Measurements from ENCODE around the gene TDRD3. TPM values are rescaled to one million over a fixed set of nuclear protein-coding genes. Genes with fewer than 3 reads are reported as not detected.

The TDRD3 gene
- total RNA-seq, 2 donors from 2014 or later, result 18.8 to 39.2 TPM

GRCh38 chr13:60453490-60453889 lies 56.5 kb downstream of the TDRD3 start:
- H3K4me3 ChIP-seq, result no peak overlapping the region
- DNase-seq (ENCODE audit: low spot score) (no peak), ATAC-seq (ENCODE audit: insufficient number of reproducible peaks, low FRiP score, low read depth) (no peak)
- H3K4me1 ChIP-seq (ENCODE audit: control insufficient read depth in 1 of 2, low read depth in 2 of 2), result peaks cover 7 to 8% of the 10 kb centered on the region in 2 donors
- no peaks in the 10 kb centered on the region for H3K9me3 ChIP-seq
- no peaks in the 10 kb centered on the region for H3K27me3 ChIP-seq (replicated peaks; ENCODE audit: insufficient read depth)
- TF ChIP-seq, protein P1, sequence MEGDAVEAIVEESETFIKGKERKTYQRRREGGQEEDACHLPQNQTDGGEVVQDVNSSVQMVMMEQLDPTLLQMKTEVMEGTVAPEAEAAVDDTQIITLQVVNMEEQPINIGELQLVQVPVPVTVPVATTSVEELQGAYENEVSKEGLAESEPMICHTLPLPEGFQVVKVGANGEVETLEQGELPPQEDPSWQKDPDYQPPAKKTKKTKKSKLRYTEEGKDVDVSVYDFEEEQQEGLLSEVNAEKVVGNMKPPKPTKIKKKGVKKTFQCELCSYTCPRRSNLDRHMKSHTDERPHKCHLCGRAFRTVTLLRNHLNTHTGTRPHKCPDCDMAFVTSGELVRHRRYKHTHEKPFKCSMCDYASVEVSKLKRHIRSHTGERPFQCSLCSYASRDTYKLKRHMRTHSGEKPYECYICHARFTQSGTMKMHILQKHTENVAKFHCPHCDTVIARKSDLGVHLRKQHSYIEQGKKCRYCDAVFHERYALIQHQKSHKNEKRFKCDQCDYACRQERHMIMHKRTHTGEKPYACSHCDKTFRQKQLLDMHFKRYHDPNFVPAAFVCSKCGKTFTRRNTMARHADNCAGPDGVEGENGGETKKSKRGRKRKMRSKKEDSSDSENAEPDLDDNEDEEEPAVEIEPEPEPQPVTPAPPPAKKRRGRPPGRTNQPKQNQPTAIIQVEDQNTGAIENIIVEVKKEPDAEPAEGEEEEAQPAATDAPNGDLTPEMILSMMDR (IDR thresholded peaks at IDR 0.05), result no peak
- no peak overlapping the region for H3K27ac ChIP-seq
- no peaks in the 10 kb centered on the region for H3K36me3 ChIP-seq

DNA sequence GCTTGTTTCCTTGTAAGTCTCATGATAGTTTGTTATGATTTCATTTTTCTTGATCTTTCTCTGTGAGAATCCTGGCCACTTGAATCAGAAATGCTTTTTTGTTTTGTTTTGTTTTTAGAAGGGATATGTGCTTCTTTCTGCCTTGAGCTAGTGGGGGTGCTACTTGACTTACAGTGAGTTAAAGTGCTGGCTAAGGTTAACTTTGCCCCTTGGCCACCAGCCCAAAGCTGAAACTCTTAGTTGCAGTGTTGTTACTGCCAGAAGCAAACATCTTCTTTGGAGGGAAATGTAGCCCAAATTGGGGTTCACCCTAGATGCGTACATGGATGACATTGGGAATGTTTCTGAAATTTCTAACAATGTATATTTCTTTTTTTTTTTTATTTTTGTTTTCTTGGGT lies 57.4 kb downstream of the TDRD3 start:
- DNase-seq (ENCODE audit: low spot score) (no peak), ATAC-seq (ENCODE audit: insufficient number of reproducible peaks, low FRiP score, low read depth) (no peak)
- H3K27ac ChIP-seq, result no peak overlapping the region
- H3K4me3 ChIP-seq, result no peak overlapping the region
- H3K36me3 ChIP-seq, result no peaks in the 10 kb centered on the region
- TF ChIP-seq, protein P1 (IDR thresholded peaks at IDR 0.05), result no peak
- H3K27me3 ChIP-seq (replicated peaks; ENCODE audit: insufficient read depth), result no peaks in the 10 kb centered on the region
- peaks cover under 1% of the 10 kb centered on the region in 2 donors for H3K4me1 ChIP-seq (ENCODE audit: control insufficient read depth in 1 of 2, low read depth in 2 of 2)
- no peaks in the 10 kb centered on the region for H3K9me3 ChIP-seq

- ATAC-seq (ENCODE audit: insufficient number of reproducible peaks, low FRiP score, low read depth) (no peak), DNase-seq (ENCODE audit: low spot score) (no peak)
- TF ChIP-seq, protein P1 (IDR thresholded peaks at IDR 0.05), result no peak
- H3K4me3 ChIP-seq, result no peak overlapping the region
- H3K36me3 ChIP-seq, result peaks cover 5% of the 10 kb centered on the region
- H3K9me3 ChIP-seq, result no peaks in the 10 kb centered on the region
- H3K4me1 ChIP-seq (ENCODE audit: control insufficient read depth in 1 of 2, low read depth in 2 of 2), result no peaks in the 10 kb centered on the region
- H3K27ac ChIP-seq, result no peak overlapping the region
- H3K27me3 ChIP-seq (replicated peaks; ENCODE audit: insufficient read depth), result no peaks in the 10 kb centered on the region
Measured at GRCh38 chr13:60463787-60464186, 66.8 kb downstream of the TDRD3 start.

- TF ChIP-seq, protein P1 (IDR thresholded peaks at IDR 0.05), result no peak
- H3K27ac ChIP-seq, result no peak overlapping the region
- no peaks in the 10 kb centered on the region for H3K4me1 ChIP-seq (ENCODE audit: control insufficient read depth in 1 of 2, low read depth in 2 of 2)
- ATAC-seq (ENCODE audit: insufficient number of reproducible peaks, low FRiP score, low read depth), result no peak
- no peak for DNase-seq (ENCODE audit: low spot score)
- peaks cover 11% of the 10 kb centered on the region for H3K36me3 ChIP-seq
- H3K9me3 ChIP-seq, result no peaks in the 10 kb centered on the region
- H3K27me3 ChIP-seq (replicated peaks; ENCODE audit: insufficient read depth), result no peaks in the 10 kb centered on the region
- H3K4me3 ChIP-seq, result no peak overlapping the region
Measured at GRCh38 chr13:60467098-60467497, 70.1 kb downstream of the TDRD3 start.

DNA sequence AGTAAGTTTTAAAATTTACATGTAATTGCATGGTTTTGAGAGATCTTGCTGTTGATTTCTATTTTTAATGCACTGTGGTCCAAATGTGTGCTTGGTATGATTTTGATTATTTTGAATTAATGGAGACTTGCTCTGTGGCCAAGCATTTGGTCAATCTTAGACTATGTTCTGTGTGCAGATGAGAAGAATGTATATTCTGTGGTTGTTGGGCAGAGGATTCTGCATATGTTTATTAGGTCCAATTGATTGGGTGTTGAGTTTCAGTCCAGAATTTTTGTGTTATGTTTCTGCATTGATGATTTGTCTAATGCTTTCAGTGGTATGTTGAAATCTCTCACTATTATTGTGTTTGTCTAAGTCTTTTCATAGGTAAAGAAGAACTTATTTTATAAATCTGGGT lies 82.3 kb downstream of the TDRD3 start:
- Histone ChIP-seq H3K36me3 (peaks cover 5% of the 10 kb centered on the region), H3K9me3 (peaks cover 6% of the 10 kb centered on the region)

More for the DNA sequence above, 82.3 kb downstream of the TDRD3 start:
- ATAC-seq (ENCODE audit: insufficient number of reproducible peaks, low FRiP score, low read depth) (no peak), DNase-seq (ENCODE audit: low spot score) (no peak)
- Histone ChIP-seq H3K27ac (no peak overlapping the region), H3K4me3 (no peak overlapping the region), H3K4me1 (ENCODE audit: control insufficient read depth in 1 of 2, low read depth in 2 of 2) (no peaks in the 10 kb centered on the region), H3K27me3 (replicated peaks; ENCODE audit: insufficient read depth) (no peaks in the 10 kb centered on the region)
- TF ChIP-seq, protein P1 (IDR thresholded peaks at IDR 0.05), result no peak
